HepG2 (cell line): ENCODE data around the gene C1QTNF9. TPM values are rescaled to one million over a fixed set of nuclear protein-coding genes. Genes with fewer than 3 reads are reported as not detected.

Experiments used
- ATAC-seq: fragments of 200-7000 bp; cut with Tn5 transposase; 3 replicates; pipeline ENCODE4 v1.9.1; 2020; ENCODE audit warnings: mild to moderate bottlenecking, moderate library complexity
- BruUV-seq: library from RNA; stranded (reverse); fragments of 400-500 nt; replicated peaks from 2 replicates; lab custom pipeline; 2021; lab: Mats Ljungman, UMichigan
- CTCF ChIA-PET: fragments of 300-600 bp; formaldehyde crosslinking; extraction: SDS; loops from one replicate; lab custom pipeline; 2021; ENCODE audit warnings: low total read pairs, inconsistent platforms, low intra/inter-chr PET ratio; lab: Yijun Ruan, JAX
- POLR2A ChIA-PET: fragments of 350-600 bp; sonication (Branson Sonifier 250); formaldehyde crosslinking; loops from one replicate; lab custom pipeline; 2020; ENCODE audit warnings: antibody characterized with exemption, inconsistent platforms; lab: Yijun Ruan, JAX
- DNase-seq: peaks from one replicate; pipeline ENCODE4 v3.0.0-alpha.2; 2015; ENCODE audit warnings: low spot score
- FAIRE-seq: peaks from 3 replicates; lab custom pipeline; 2011; peaks lifted over from hg19 to GRCh38; lab: Jason Lieb, UNC
- H2AFZ ChIP-seq: one replicate; pipeline ENCODE4 v1.6.1; 2011; ENCODE audit warnings: low read length, inconsistent platforms
- H3K27ac ChIP-seq: fragments of 300-600 bp; 3 replicates; pipeline ENCODE4 v1.8.0; 2011; ENCODE audit warnings: mixed run types, mild to moderate bottlenecking, mixed read lengths, low read length, inconsistent platforms; ENCODE audit not compliant: insufficient read depth; ENCODE audit errors: extremely low read length
- H3K27me3 ChIP-seq, 2 experiments: fragments of 200-600 bp in 1 of 2; 2 replicates in 1 of 2; 3 replicates in 1 of 2; pipeline versions ENCODE4 v1.6.0 to v1.8.0; 2011; ENCODE audit warnings: low read length in 2 of 2, mild to moderate bottlenecking in 2 of 2, moderate library complexity in 2 of 2, inconsistent platforms in 1 of 2; ENCODE audit not compliant: insufficient read depth in 2 of 2, control insufficient read depth in 1 of 2
- H3K36me3 ChIP-seq, 2 experiments: fragments of 200-600 bp in 1 of 2; replicated peaks in 1 of 2; 2 replicates in 1 of 2; 3 replicates in 1 of 2; pipeline versions ENCODE4 v1.5.1 to v1.8.0; 2011; ENCODE audit warnings: low read length in 2 of 2, inconsistent platforms in 1 of 2; ENCODE audit not compliant: insufficient read depth in 2 of 2, control insufficient read depth in 1 of 2
- H3K4me1 ChIP-seq: 2 replicates; pipeline ENCODE4 v1.5.1; 2012; ENCODE audit warnings: low read length, inconsistent platforms; ENCODE audit not compliant: insufficient read depth
- H3K4me2 ChIP-seq: 2 replicates; pipeline ENCODE4 v1.6.0; 2011; ENCODE audit warnings: low read depth, low read length, inconsistent platforms
- H3K4me3 ChIP-seq, 3 experiments: fragments of 200-600 bp in 1 of 3; sonication (generic), shearing (Covaris generic) in 1 of 3; replicated peaks in 1 of 3; 2 replicates each; pipeline ENCODE4 v1.5.1; 2011 to 2016; ENCODE audit warnings: low read length in 3 of 3, inconsistent platforms in 2 of 3, low read depth in 2 of 3, mild to moderate bottlenecking in 2 of 3, control low read depth in 1 of 3, mixed read lengths in 1 of 3; ENCODE audit not compliant: insufficient read depth in 1 of 3
- H3K79me2 ChIP-seq: one replicate; pipeline ENCODE4 v1.6.1; 2011; ENCODE audit warnings: low read length, inconsistent platforms; ENCODE audit not compliant: insufficient read depth
- H3K9ac ChIP-seq: 2 replicates; pipeline ENCODE4 v1.6.0; 2011; ENCODE audit warnings: mild to moderate bottlenecking, low read depth, low read length, inconsistent platforms; ENCODE audit not compliant: insufficient read depth
- H3K9me3 ChIP-seq: 2 replicates; pipeline ENCODE4 v1.5.1; 2012; ENCODE audit warnings: mild to moderate bottlenecking, low read length
- H4K20me1 ChIP-seq: 2 replicates; pipeline ENCODE4 v1.6.0; 2011; ENCODE audit warnings: inconsistent platforms, mild to moderate bottlenecking, low read length, moderate library complexity; ENCODE audit not compliant: insufficient read depth
- BRD4 ChIP-seq: sonication (generic); formaldehyde crosslinking; IDR thresholded peaks from 2 replicates; pipeline ENCODE4 v1.4.0; 2020; ENCODE audit warnings: missing genetic modification reagents
- CBX5 ChIP-seq: sonication (generic); formaldehyde crosslinking; IDR thresholded peaks from 2 replicates; pipeline ENCODE4 v1.4.0; 2020; ENCODE audit warnings: missing genetic modification reagents, borderline replicate concordance
- DPF2 ChIP-seq: sonication (generic); formaldehyde crosslinking; IDR thresholded peaks from 2 replicates; pipeline ENCODE4 v1.4.0; 2020; ENCODE audit warnings: mild to moderate bottlenecking, low read depth, missing genetic modification reagents, borderline replicate concordance
- FOXA1 ChIP-seq, 2 experiments: fragments of 450-650 bp in 1 of 2; sonication (generic) in 1 of 2; formaldehyde crosslinking in 1 of 2; IDR thresholded peaks; 2 replicates each; pipeline versions ENCODE4 v1.4.0 to v1.6.1; 2016 to 2020; ENCODE audit warnings: missing genetic modification reagents in 1 of 2
- FOXA3 ChIP-seq: IDR thresholded peaks from 2 replicates; pipeline ENCODE4 v1.6.1; 2016; ENCODE audit warnings: missing genetic modification reagents, missing compliant biosample characterization
- HNRNPK ChIP-seq: fragments of 200-400 bp; formaldehyde crosslinking; IDR thresholded peaks from 2 replicates; pipeline ENCODE4 v1.6.1; 2018; ENCODE audit warnings: low read length, low read depth, moderate library complexity, mild to moderate bottlenecking; ENCODE audit not compliant: poor library complexity, severe bottlenecking
- PHF21A ChIP-seq: sonication (generic); formaldehyde crosslinking; IDR thresholded peaks from 2 replicates; pipeline ENCODE4 v1.5.0; 2020; ENCODE audit warnings: mild to moderate bottlenecking, missing genetic modification reagents
- SRSF9 ChIP-seq: fragments of 200-400 bp; formaldehyde crosslinking; IDR thresholded peaks from 2 replicates; pipeline ENCODE4 v1.6.1; 2018; ENCODE audit warnings: borderline replicate concordance, mild to moderate bottlenecking, low read depth, low read length; ENCODE audit not compliant: insufficient read depth, poor library complexity, severe bottlenecking
- STAT5B ChIP-seq: sonication (generic); formaldehyde crosslinking; IDR thresholded peaks from 2 replicates; pipeline ENCODE4 v1.4.0; 2020; ENCODE audit warnings: missing genetic modification reagents
- XRCC5 ChIP-seq: fragments of 200-400 bp; formaldehyde crosslinking; optimal IDR thresholded peaks from 2 replicates; pipeline ENCODE3; 2017; ENCODE audit warnings: mild to moderate bottlenecking, low read length
- ZFP62 ChIP-seq: sonication (generic); formaldehyde crosslinking; IDR thresholded peaks from 2 replicates; pipeline ENCODE4 v1.4.0; 2020; ENCODE audit warnings: missing genetic modification reagents
- ZNF3 ChIP-seq: IDR thresholded peaks from 2 replicates; pipeline ENCODE4 v1.7.0; 2017; ENCODE audit warnings: inconsistent platforms
- ZNF709 ChIP-seq: sonication (generic); formaldehyde crosslinking; IDR thresholded peaks from 2 replicates; pipeline ENCODE4 v1.5.0; 2020; ENCODE audit warnings: mild to moderate bottlenecking, missing genetic modification reagents
- WGBS: methylation state at CpG from one replicate; pipeline ENCODE4 v1.1.6; 2017; ENCODE audit warnings: low lambda C conversion rate; 5-methylcytosine and 5-hydroxymethylcytosine counted together
- in situ Hi-C: cut with HindIII; loops from 2 replicates; pipeline ENCODE4 v1.10.0; 2017; ENCODE audit warnings: low pct_unique_long_range_greater_than_20kb; ENCODE audit not compliant: extremely low pct_ligation_motif_present
- intact Hi-C: fragments of 100-400 bp; cut with micrococcal nuclease; formaldehyde crosslinking; loops from one replicate; pipeline ENCODE4 v1.10.0; 2022; ENCODE audit not compliant: unreplicated experiment
- polyA plus RNA-seq, 8 experiments: library from polyadenylated mRNA; depleted of rRNA in 3 of 8; stranded (reverse) in 7 of 8; unstranded in 1 of 8; fragments of >200 nt; fragmentation: Illumina TruSeq in 4 of 8; extraction: Trizol in 4 of 8; gene quantifications; 2 replicates each; pipeline versions ENCODE4 v1.2.1 to v1.2.3, GENCODE V29; 2011 to 2016; ENCODE audit warnings: low read depth in 4 of 8, missing spikeins in 1 of 8, mixed read lengths in 1 of 8; ENCODE audit not compliant: insufficient read depth in 1 of 8
- total RNA-seq, 5 experiments: library from RNA; depleted of rRNA; stranded (reverse); fragments of >200 nt; fragmentation: Illumina TruSeq; extraction: Trizol; gene quantifications; 2 replicates each; pipeline ENCODE4 v1.2.3, GENCODE V29; 2016; ENCODE audit warnings: low read depth in 1 of 5
- TF ChIP-seq, protein P1 (sequence below): sonication (generic); formaldehyde crosslinking; IDR thresholded peaks from 2 replicates; pipeline ENCODE4 v1.5.1; 2020; ENCODE audit warnings: mild to moderate bottlenecking, missing genetic modification reagents, moderate library complexity
- TF ChIP-seq, protein P2 (sequence below): sonication (generic); formaldehyde crosslinking; IDR thresholded peaks from 2 replicates; pipeline ENCODE4 v1.8.0; 2022; ENCODE audit warnings: missing genetic modification reagents, mild to moderate bottlenecking, inconsistent platforms, borderline replicate concordance
- TF ChIP-seq, protein P3 (sequence below): IDR thresholded peaks from 2 replicates; pipeline ENCODE4 v1.6.1; 2012; ENCODE audit warnings: low read depth, low read length, improper control_type of control experiment

Gene C1QTNF9
- total and polyA plus RNA-seq, 2 of the 13 experiments (the other 11 are each of a cell fraction or from before 2014, with no cell fraction given): not detected

DNA sequence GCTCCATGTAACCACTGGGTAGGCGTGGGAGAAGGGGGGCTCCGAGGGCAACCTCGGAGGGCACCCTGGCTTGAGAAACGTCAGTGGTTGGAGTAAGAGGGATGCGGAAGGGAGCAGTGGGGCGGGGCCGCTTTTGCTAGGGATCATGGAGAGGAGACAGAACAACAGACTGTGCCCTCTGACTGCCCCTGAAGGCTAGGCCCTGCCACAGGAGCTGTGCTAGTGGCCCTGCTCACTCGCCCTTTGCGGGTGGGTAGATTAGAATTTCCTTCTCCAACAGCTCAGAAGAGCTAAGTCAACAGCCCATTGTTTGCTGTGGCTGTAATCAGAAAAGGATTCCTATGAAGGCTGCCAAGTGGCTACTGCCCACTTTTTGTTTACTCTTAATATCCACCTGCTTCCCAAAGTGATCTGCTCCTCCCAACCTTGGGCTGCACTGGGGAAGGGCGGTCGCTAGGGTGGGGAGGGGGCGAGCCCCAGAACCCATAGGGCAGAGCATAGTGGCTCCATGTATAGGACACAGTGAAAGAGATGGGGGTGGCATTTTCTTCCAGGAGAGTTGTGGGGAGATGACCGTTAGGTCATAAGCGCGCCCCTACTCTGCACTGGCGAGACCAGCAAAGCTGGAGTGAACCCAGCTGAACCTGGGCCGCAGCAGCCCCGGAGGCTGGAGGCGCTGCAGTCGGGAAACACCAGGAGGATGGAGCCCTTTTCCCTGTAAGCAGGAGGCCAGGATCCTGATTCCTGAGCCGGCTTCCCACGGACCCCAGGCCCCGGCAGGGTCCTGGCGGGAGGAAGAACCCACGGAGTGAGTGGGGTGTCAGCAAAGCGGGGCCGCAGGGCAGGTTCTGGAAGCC, 1.9 kb upstream of the C1QTNF9 start:
- intact Hi-C loops: no loop called here
- Histone ChIP-seq H3K4me2 (no peak overlapping the region), H4K20me1 (no peaks in the 10 kb centered on the region), H3K27me3 (no peaks in the 10 kb centered on the region), H3K27ac (no peak overlapping the region), H3K36me3 (peaks cover 8 to 21% of the 10 kb centered on the region in 2 experiments; a peak in 4 of 5 replicates), H3K9me3 (no peaks in the 10 kb centered on the region), H2AFZ (no peak overlapping the region)
- 76% methylated on average over 18 of the region's 27 CpGs for WGBS
- ATAC-seq (peak; percentile 70), FAIRE-seq (no peak), DNase-seq (peak; percentile 17)
- CTCF ChIA-PET: no interaction called here
- in situ Hi-C loops: no loop called here
- TF ChIP-seq HNRNPK (no peak), DPF2 (CRISPR knock-in tag) (no peak), STAT5B (CRISPR knock-in tag) (no peak), ZNF3 (CRISPR knock-in tag) (no peak), FOXA1 (IDR thresholded peaks at IDR 0.05) (no peak), FOXA1 (CRISPR knock-in tag; IDR thresholded peaks at IDR 0.05) (peak; percentile 69), ZNF709 (CRISPR knock-in tag) (no peak), CBX5 (CRISPR knock-in tag) (no peak), BRD4 (no peak), PHF21A (CRISPR knock-in tag) (no peak), XRCC5 (no peak), FOXA3 (CRISPR knock-in tag) (peak; percentile 36; the same call in 1 of the 2 replicates), ZFP62 (CRISPR knock-in tag) (no peak), SRSF9 (no peak)
- TF ChIP-seq, protein P1, sequence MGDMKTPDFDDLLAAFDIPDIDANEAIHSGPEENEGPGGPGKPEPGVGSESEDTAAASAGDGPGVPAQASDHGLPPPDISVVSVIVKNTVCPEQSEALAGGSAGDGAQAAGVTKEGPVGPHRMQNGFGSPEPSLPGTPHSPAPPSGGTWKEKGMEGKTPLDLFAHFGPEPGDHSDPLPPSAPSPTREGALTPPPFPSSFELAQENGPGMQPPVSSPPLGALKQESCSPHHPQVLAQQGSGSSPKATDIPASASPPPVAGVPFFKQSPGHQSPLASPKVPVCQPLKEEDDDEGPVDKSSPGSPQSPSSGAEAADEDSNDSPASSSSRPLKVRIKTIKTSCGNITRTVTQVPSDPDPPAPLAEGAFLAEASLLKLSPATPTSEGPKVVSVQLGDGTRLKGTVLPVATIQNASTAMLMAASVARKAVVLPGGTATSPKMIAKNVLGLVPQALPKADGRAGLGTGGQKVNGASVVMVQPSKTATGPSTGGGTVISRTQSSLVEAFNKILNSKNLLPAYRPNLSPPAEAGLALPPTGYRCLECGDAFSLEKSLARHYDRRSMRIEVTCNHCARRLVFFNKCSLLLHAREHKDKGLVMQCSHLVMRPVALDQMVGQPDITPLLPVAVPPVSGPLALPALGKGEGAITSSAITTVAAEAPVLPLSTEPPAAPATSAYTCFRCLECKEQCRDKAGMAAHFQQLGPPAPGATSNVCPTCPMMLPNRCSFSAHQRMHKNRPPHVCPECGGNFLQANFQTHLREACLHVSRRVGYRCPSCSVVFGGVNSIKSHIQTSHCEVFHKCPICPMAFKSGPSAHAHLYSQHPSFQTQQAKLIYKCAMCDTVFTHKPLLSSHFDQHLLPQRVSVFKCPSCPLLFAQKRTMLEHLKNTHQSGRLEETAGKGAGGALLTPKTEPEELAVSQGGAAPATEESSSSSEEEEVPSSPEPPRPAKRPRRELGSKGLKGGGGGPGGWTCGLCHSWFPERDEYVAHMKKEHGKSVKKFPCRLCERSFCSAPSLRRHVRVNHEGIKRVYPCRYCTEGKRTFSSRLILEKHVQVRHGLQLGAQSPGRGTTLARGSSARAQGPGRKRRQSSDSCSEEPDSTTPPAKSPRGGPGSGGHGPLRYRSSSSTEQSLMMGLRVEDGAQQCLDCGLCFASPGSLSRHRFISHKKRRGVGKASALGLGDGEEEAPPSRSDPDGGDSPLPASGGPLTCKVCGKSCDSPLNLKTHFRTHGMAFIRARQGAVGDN: 0 out of 2 replicates have a peak, but pooled peaks have one; percentile 2
- TF ChIP-seq, protein P2, sequence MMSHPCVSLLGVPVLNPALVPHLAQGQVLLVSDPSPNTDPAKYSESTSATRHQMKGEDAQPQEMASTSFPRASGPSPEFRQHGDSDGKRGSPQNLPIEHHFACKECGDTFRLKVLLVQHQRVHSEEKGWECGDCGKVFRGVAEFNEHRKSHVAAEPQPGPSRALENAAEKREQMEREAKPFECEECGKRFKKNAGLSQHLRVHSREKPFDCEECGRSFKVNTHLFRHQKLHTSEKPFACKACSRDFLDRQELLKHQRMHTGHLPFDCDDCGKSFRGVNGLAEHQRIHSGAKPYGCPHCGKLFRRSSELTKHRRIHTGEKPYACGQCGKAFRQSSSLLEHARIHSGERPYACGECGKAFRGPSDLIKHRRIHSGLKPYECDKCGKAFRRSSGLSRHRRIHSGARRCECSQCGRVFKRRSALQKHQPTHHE (CRISPR knock-in tag): no peak
- TF ChIP-seq, protein P3, sequence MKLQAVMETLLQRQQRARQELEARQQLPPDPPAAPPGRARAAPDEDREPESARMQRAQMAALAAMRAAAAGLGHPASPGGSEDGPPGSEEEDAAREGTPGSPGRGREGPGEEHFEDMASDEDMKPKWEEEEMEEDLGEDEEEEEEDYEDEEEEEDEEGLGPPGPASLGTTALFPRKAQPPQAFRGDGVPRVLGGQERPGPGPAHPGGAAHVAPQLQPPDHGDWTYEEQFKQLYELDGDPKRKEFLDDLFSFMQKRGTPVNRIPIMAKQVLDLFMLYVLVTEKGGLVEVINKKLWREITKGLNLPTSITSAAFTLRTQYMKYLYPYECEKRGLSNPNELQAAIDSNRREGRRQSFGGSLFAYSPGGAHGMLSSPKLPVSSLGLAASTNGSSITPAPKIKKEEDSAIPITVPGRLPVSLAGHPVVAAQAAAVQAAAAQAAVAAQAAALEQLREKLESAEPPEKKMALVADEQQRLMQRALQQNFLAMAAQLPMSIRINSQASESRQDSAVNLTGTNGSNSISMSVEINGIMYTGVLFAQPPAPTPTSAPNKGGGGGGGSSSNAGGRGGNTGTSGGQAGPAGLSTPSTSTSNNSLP: no peak
- TF ChIP-seq, all 625 proteins: peak for 3
- H3K79me2 ChIP-seq: no peaks in the 10 kb centered on the region
- no TSS peak for BruUV-seq
- peaks cover 8% of the 10 kb centered on the region for H3K4me1 ChIP-seq
- no peak overlapping the region for H3K4me3 ChIP-seq
- H3K9ac ChIP-seq: no peak overlapping the region
- POLR2A ChIA-PET: no interaction called here
